ENCODE results near the gene NMRK2.

The NMRK2 gene

GRCh38 chr19:3983542-3983914, 50.7 kb downstream of the NMRK2 start:
- no peak for DNase-seq (ENCODE audit: low spot score)
- TF ChIP-seq CTCF (IDR thresholded peaks at IDR 0.05; ENCODE audit: extremely low read depth, missing control alignments), result no peak

- TF ChIP-seq CTCF (IDR thresholded peaks at IDR 0.05; ENCODE audit: extremely low read depth, missing control alignments), result no peak
- peak; percentile 50 for DNase-seq (ENCODE audit: low spot score)
These were observed 51.2 kb downstream of the NMRK2 start for GRCh38 chr19:3983936-3984583.

- TF ChIP-seq CTCF (IDR thresholded peaks at IDR 0.05; ENCODE audit: extremely low read depth, missing control alignments), result no peak
- peak; percentile 6 for DNase-seq (ENCODE audit: low spot score)
These were observed 51.7 kb downstream of the NMRK2 start for GRCh38 chr19:3984584-3984907.

- peak; percentile 96 for DNase-seq (ENCODE audit: low spot score)
- no peak for TF ChIP-seq CTCF (IDR thresholded peaks at IDR 0.05; ENCODE audit: extremely low read depth, missing control alignments)
These were observed 52.2 kb downstream of the NMRK2 start, which contains the start of gene EEF2 for GRCh38 chr19:3984908-3985642. Gene EEF2 (minus strand): TSS chr19:3985463. CDS start chr19:3985380, 83 bp downstream.

- TF ChIP-seq CTCF (IDR thresholded peaks at IDR 0.05; ENCODE audit: extremely low read depth, missing control alignments), result no peak
- DNase-seq (ENCODE audit: low spot score), result no peak
These were observed 52.9 kb downstream of the NMRK2 start for GRCh38 chr19:3985643-3986259.

GRCh38 chr19:3986260-3987041, 53.6 kb downstream of the NMRK2 start:
- peak; percentile 49 for TF ChIP-seq CTCF (IDR thresholded peaks at IDR 0.05; ENCODE audit: extremely low read depth, missing control alignments)
- no peak for DNase-seq (ENCODE audit: low spot score)

Measured in GM20000 (cell line).